Thyroid gland (tissue), 4 donors: Measurements from ENCODE around the gene SIRPB2.

Source experiments
- CTCF ChIP-seq, 6 experiments: fragments of 200-600 bp in 3 of 6; fragments of 450-650 bp in 3 of 6; sonication (generic) in 3 of 6; IDR thresholded peaks; one replicate each; pipeline ENCODE4 v1.5.1; 2016 to 2019; ENCODE audit warnings: antibody characterized with exemption in 6 of 6, mild to moderate bottlenecking in 2 of 6, inconsistent platforms in 1 of 6, moderate library complexity in 1 of 6
- POLR2A ChIP-seq, 2 donors: fragments of 450-650 bp; IDR thresholded peaks; one replicate each; pipeline ENCODE4 v1.6.1; 2017; ENCODE audit warnings: antibody characterized with exemption in 2 of 2, mild to moderate bottlenecking in 2 of 2, moderate library complexity in 1 of 2

GRCh38 chr20:1429143-1429728, 62.0 kb downstream of the SIRPB2 start:
- TF ChIP-seq CTCF (IDR thresholded peaks at IDR 0.05), result no peak
- no peak for TF ChIP-seq POLR2A (IDR thresholded peaks at IDR 0.05)
